Neural progenitor cell (in vitro differentiated cells): ENCODE measurements around the gene SCAP. TPM values are rescaled to one million over a fixed set of nuclear protein-coding genes. Genes with fewer than 3 reads are reported as not detected.
A peak's percentile ranks its signal among the peaks of the same experiment; 100 is the strongest.

Source experiments
- DNase-seq: peaks from one replicate; pipeline ENCODE4 v3.0.0-alpha.2; 2016; ENCODE audit warnings: low spot score
- H2AFZ ChIP-seq: fragments of 200-600 bp; sonication (generic); replicated peaks from 2 replicates; pipeline ENCODE4 v1.6.1; 2016; ENCODE audit warnings: antibody characterized with exemption
- H3F3A ChIP-seq: fragments of 200-600 bp; sonication (generic); 2 replicates; pipeline ENCODE4 v1.6.1; 2016; ENCODE audit warnings: antibody characterized with exemption, low read depth
- H3K27ac ChIP-seq: fragments of 200-600 bp; sonication (generic); 2 replicates; pipeline ENCODE4 v1.5.1; 2016; ENCODE audit warnings: mild to moderate bottlenecking
- H3K27me3 ChIP-seq: fragments of 200-600 bp; sonication (generic); 2 replicates; pipeline ENCODE4 v1.6.1; 2016; ENCODE audit warnings: mild to moderate bottlenecking, moderate library complexity
- H3K36me3 ChIP-seq: fragments of 200-600 bp; sonication (generic); 2 replicates; pipeline ENCODE4 v1.5.1; 2016
- H3K4me1 ChIP-seq: fragments of 200-600 bp; sonication (generic); 2 replicates; pipeline ENCODE4 v1.6.1; 2016; ENCODE audit warnings: mixed run types
- H3K4me2 ChIP-seq: fragments of 200-600 bp; sonication (generic); 2 replicates; pipeline ENCODE4 v1.6.1; 2016
- H3K4me3 ChIP-seq: fragments of 200-600 bp; sonication (generic); 2 replicates; pipeline ENCODE4 v1.5.1; 2016
- H3K79me2 ChIP-seq: fragments of 200-600 bp; sonication (generic); 2 replicates; pipeline ENCODE4 v1.6.1; 2016; ENCODE audit warnings: low read depth
- H3K9ac ChIP-seq: fragments of 200-600 bp; sonication (generic); 2 replicates; pipeline ENCODE4 v1.6.1; 2016
- H3K9me3 ChIP-seq: fragments of 200-600 bp; sonication (generic); 2 replicates; pipeline ENCODE4 v1.5.1; 2016; ENCODE audit warnings: low read depth
- H4K20me1 ChIP-seq: fragments of 200-600 bp; sonication (generic); 2 replicates; pipeline ENCODE4 v1.6.1; 2016; ENCODE audit warnings: low read depth
- H3K27ac Mint-ChIP-seq: 3 replicates; pipeline ENCODE4 v1.8.0; 2021; ENCODE audit warnings: mixed read lengths
- H3K27me3 Mint-ChIP-seq: 2 replicates; pipeline ENCODE4 v1.8.0; 2022; ENCODE audit warnings: low read depth, mild to moderate bottlenecking, inconsistent platforms, moderate library complexity, mixed read lengths; ENCODE audit not compliant: insufficient read depth
- H3K36me3 Mint-ChIP-seq: 3 replicates; pipeline ENCODE4 v1.8.0; 2021; ENCODE audit warnings: mixed read lengths
- H3K4me1 Mint-ChIP-seq: 3 replicates; pipeline ENCODE4 v1.8.0; 2021; ENCODE audit warnings: mixed read lengths
- H3K4me3 Mint-ChIP-seq: 3 replicates; pipeline ENCODE4 v1.8.0; 2021; ENCODE audit warnings: mild to moderate bottlenecking, moderate library complexity, mixed read lengths
- H3K9me3 Mint-ChIP-seq: 3 replicates; pipeline ENCODE4 v1.8.0; 2020; ENCODE audit warnings: mixed read lengths
- EZH2 ChIP-seq: fragments of 200-600 bp; sonication (generic); IDR thresholded peaks from 2 replicates; pipeline ENCODE4 v1.6.1; 2017; ENCODE audit warnings: antibody characterized with exemption, mild to moderate bottlenecking, moderate library complexity
- EZH2phosphoT487 ChIP-seq: fragments of 200-600 bp; sonication (generic); IDR thresholded peaks from 2 replicates; pipeline ENCODE4 v1.6.1; 2017; ENCODE audit warnings: antibody characterized with exemption
- total RNA-seq: library from RNA; depleted of rRNA; stranded (reverse); fragments of >200 nt; gene quantifications from 2 replicates; pipeline ENCODE4 v1.2.3, GENCODE V29; 2015; ENCODE audit warnings: low replicate concordance
- TF ChIP-seq, protein P1 (sequence below): fragments of 200-600 bp; sonication (generic); IDR thresholded peaks from 2 replicates; pipeline ENCODE4 v1.5.1; 2017; ENCODE audit warnings: antibody characterized with exemption, mild to moderate bottlenecking

The SCAP gene
- total RNA-seq, 1 donor from 2014 or later, result 33.0 TPM

DNA sequence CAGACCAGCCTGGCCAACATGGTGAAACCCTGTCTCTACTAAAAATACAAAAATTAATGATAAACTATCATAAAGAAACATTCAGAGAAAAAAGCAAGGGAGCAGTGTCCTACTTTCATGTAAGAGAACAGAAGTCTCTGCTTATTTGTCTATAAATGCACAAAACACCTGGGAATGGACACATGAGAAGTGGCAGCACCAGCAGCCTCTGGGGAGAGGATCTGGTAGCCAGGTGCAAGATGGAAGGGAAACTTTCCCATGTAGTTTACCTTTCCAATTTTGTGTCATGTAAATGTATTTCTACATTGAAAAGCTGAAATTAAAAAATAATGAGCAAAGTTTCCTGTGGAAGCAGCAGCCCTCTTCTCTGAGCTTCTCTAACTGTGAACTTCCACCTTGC, 18.8 kb downstream of the SCAP start:
- Histone ChIP-seq H3K4me2 (no peak overlapping the region), H3K27me3 (no peaks in the 10 kb centered on the region), H3K27ac (no peak overlapping the region), H3K4me3 (no peak overlapping the region), H2AFZ (no peak overlapping the region), H3K36me3 (no peaks in the 10 kb centered on the region), H3K9me3 (no peaks in the 10 kb centered on the region), H3K4me1 (no peaks in the 10 kb centered on the region), H4K20me1 (peaks cover 21% of the 10 kb centered on the region), H3K9ac (no peak overlapping the region), H3K79me2 (peaks cover 97% of the 10 kb centered on the region), H3F3A (peaks cover 5% of the 10 kb centered on the region)
- Mint-ChIP-seq H3K27me3 (peaks cover 4% of the 10 kb centered on the region), H3K4me3 (no peak overlapping the region), H3K4me1 (no peaks in the 10 kb centered on the region), H3K9me3 (peaks cover 15% of the 10 kb centered on the region), H3K27ac (peak overlapping the region; percentile 69), H3K36me3 (peaks cover 20% of the 10 kb centered on the region)
- no peak for DNase-seq
- TF ChIP-seq, protein P1, sequence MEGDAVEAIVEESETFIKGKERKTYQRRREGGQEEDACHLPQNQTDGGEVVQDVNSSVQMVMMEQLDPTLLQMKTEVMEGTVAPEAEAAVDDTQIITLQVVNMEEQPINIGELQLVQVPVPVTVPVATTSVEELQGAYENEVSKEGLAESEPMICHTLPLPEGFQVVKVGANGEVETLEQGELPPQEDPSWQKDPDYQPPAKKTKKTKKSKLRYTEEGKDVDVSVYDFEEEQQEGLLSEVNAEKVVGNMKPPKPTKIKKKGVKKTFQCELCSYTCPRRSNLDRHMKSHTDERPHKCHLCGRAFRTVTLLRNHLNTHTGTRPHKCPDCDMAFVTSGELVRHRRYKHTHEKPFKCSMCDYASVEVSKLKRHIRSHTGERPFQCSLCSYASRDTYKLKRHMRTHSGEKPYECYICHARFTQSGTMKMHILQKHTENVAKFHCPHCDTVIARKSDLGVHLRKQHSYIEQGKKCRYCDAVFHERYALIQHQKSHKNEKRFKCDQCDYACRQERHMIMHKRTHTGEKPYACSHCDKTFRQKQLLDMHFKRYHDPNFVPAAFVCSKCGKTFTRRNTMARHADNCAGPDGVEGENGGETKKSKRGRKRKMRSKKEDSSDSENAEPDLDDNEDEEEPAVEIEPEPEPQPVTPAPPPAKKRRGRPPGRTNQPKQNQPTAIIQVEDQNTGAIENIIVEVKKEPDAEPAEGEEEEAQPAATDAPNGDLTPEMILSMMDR, result no peak
- no peak for TF ChIP-seq EZH2phosphoT487
- no peak for TF ChIP-seq EZH2

DNA sequence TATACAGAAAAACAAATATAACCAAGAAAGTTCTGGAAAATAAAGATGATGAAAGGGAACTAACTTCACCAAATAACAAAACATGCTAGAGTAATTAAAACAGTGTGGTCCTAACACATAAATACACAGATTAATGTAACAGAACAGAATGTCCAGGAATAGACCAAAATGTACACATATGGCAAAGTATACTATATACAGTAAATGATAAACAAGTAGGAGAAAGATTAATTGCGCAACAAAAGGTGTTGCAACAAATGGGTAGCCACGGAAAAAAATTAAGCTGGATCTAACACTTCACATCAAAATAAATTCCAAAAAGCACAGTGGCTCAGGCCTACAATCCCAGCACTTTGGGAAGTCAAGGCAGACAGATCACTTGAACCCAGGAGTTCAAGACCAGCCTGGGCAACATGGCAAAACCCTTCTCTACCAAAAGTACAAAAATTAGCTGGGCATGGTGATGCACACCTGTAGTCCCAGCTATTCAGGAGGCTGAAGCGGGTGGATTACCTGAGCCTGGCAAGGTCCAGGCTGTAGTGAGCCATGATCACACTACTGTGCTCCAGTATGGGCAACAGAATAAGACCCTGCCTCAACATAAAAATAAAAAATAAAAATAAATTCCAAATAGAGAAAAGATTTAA, 19.8 kb downstream of the SCAP start:
- Histone ChIP-seq H3K9me3 (no peaks in the 10 kb centered on the region), H4K20me1 (peaks cover 15% of the 10 kb centered on the region), H3F3A (peaks cover 5% of the 10 kb centered on the region), H3K4me3 (no peak overlapping the region), H3K4me1 (no peaks in the 10 kb centered on the region), H2AFZ (no peak overlapping the region), H3K27ac (no peak overlapping the region), H3K27me3 (no peaks in the 10 kb centered on the region), H3K9ac (no peak overlapping the region), H3K4me2 (no peak overlapping the region), H3K79me2 (peaks cover 89% of the 10 kb centered on the region), H3K36me3 (no peaks in the 10 kb centered on the region)
- Mint-ChIP-seq H3K9me3 (peaks cover 17% of the 10 kb centered on the region), H3K4me3 (no peak overlapping the region), H3K36me3 (peaks cover 20% of the 10 kb centered on the region), H3K27me3 (peaks cover 4% of the 10 kb centered on the region), H3K27ac (no peak overlapping the region), H3K4me1 (no peaks in the 10 kb centered on the region)
- DNase-seq, result no peak
- no peak for TF ChIP-seq EZH2
- TF ChIP-seq EZH2phosphoT487, result no peak
- TF ChIP-seq, protein P1, result no peak

DNA sequence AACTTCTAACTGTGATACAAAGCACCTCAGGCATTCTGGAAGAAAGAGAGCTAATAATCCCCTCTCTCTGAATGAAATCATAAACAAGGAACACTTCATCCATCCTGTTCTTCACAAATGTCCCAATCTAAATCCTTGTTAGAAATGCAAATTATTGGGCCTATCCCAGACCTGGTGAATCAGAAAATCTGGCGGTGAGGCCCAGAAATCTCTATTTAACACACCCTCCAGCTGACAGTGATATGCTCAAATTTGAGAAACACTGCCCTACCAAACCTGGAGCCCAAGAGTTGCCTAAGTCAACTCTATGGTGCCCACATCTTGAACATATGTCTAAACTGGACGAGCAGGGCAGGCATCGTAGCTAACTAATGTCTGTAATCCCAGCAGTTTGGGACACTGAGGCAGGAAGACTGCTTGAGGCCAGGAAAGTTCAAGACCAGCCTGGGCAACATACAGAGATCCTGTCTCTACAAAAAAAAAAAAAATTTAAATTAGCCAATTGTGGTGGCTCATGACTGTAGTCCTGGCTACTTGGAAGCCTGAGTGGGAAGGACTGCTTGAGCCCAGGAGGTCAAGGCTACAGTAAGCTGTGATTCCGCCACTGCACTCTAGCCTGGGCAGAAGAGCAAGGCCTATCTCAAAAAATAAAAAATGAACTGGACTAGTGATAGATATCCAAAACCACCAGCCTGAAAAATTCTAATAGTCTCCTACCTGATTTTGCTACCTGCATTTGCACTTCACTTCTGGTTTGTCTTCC, 23.1 kb downstream of the SCAP start:
- TF ChIP-seq EZH2phosphoT487 (no peak), EZH2 (no peak)
- TF ChIP-seq, protein P1, result no peak
- peaks cover 15% of the 10 kb centered on the region for H4K20me1 ChIP-seq
- H3K4me3 ChIP-seq, result no peak overlapping the region
- H3F3A ChIP-seq, result peaks cover 5% of the 10 kb centered on the region
- H3K79me2 ChIP-seq, result peaks cover 66% of the 10 kb centered on the region
- no peak overlapping the region for H3K4me3 Mint-ChIP-seq
- no peak for DNase-seq
- peaks cover under 1% of the 10 kb centered on the region for H3K27me3 Mint-ChIP-seq
- H3K9ac ChIP-seq, result no peak overlapping the region
- no peak overlapping the region for H3K4me2 ChIP-seq
- H3K9me3 Mint-ChIP-seq, result peaks cover 14% of the 10 kb centered on the region
- no peaks in the 10 kb centered on the region for H3K4me1 Mint-ChIP-seq
- no peak overlapping the region for H2AFZ ChIP-seq
- H3K36me3 ChIP-seq, result no peaks in the 10 kb centered on the region
- no peaks in the 10 kb centered on the region for H3K4me1 ChIP-seq
- no peak overlapping the region for H3K27ac Mint-ChIP-seq
- no peak overlapping the region for H3K27ac ChIP-seq
- no peaks in the 10 kb centered on the region for H3K9me3 ChIP-seq
- peaks cover 13% of the 10 kb centered on the region for H3K36me3 Mint-ChIP-seq
- H3K27me3 ChIP-seq, result no peaks in the 10 kb centered on the region
